SK-N-SH (cell line): ENCODE measurements around the gene SSBP2. TPM values are rescaled to one million over a fixed set of nuclear protein-coding genes. Genes with fewer than 3 reads are reported as not detected.

Source experiments
- CTCF ChIA-PET: fragments of 300-600, 350-600 bp; formaldehyde crosslinking; extraction: SDS; loops from one replicate; lab custom pipeline; 2021; lab: Yijun Ruan, JAX
- POLR2A ChIA-PET: fragments of 350-600 bp; sonication (Branson Sonifier 250); formaldehyde crosslinking; extraction: SDS; loops from one replicate; lab custom pipeline; 2020; ENCODE audit warnings: antibody characterized with exemption, inconsistent platforms; lab: Yijun Ruan, JAX
- DNase-seq: peaks from one replicate; pipeline ENCODE4 v3.0.0; 2012
- H2AFZ ChIP-seq: fragments of 200-600 bp; sonication (generic); 2 replicates; pipeline ENCODE4 v1.8.1; 2016; ENCODE audit warnings: antibody characterized with exemption, mild to moderate bottlenecking, low read depth
- H3F3A ChIP-seq: fragments of 200-600 bp; sonication (generic); replicated peaks from 2 replicates; pipeline ENCODE3; 2016; ENCODE audit warnings: antibody characterized with exemption, mild to moderate bottlenecking; ENCODE audit not compliant: insufficient read depth
- H3K27ac ChIP-seq, 2 experiments: fragments of 200-500 bp in 1 of 2; fragments of 200-600 bp in 1 of 2; sonication (Bioruptor generic) in 1 of 2; sonication (generic), shearing (Covaris generic) in 1 of 2; 2 replicates each; pipeline versions ENCODE4 v1.5.1 to v1.6.1; 2014 to 2016; ENCODE audit warnings: low read depth in 2 of 2, inconsistent platforms in 1 of 2, low read length in 1 of 2, mild to moderate bottlenecking in 1 of 2, mixed read lengths in 1 of 2
- H3K27me3 ChIP-seq: fragments of 200-600 bp; sonication (generic), shearing (Covaris generic); 2 replicates; pipeline ENCODE4 v1.6.1; 2016; ENCODE audit warnings: mixed run types; ENCODE audit not compliant: insufficient read depth
- H3K36me3 ChIP-seq, 2 experiments: fragments of 200-500 bp in 1 of 2; fragments of 200-600 bp in 1 of 2; sonication (Bioruptor generic) in 1 of 2; sonication (generic) in 1 of 2; replicated peaks in 1 of 2; 2 replicates each; pipeline versions ENCODE3 to v1.5.1; 2014 to 2016; ENCODE audit warnings: low read length in 1 of 2, mild to moderate bottlenecking in 1 of 2; ENCODE audit not compliant: insufficient read depth in 2 of 2, control insufficient read depth in 1 of 2
- H3K4me1 ChIP-seq, 2 experiments: fragments of 200-500 bp in 1 of 2; fragments of 200-600 bp in 1 of 2; sonication (Bioruptor generic) in 1 of 2; sonication (generic), shearing (Covaris generic) in 1 of 2; 2 replicates each; pipeline versions ENCODE4 v1.5.1 to v1.6.1; 2014 to 2016; ENCODE audit warnings: low read depth in 1 of 2, low read length in 1 of 2, mixed run types in 1 of 2; ENCODE audit not compliant: insufficient read depth in 2 of 2, control insufficient read depth in 1 of 2
- H3K4me2 ChIP-seq: fragments of 200-600 bp; sonication (generic), shearing (Covaris generic); 2 replicates; pipeline ENCODE4 v1.6.1; 2017; ENCODE audit warnings: mixed run types
- H3K4me3 ChIP-seq, 2 experiments: fragments of 200-500 bp in 1 of 2; fragments of 200-600 bp in 1 of 2; sonication (Bioruptor generic) in 1 of 2; sonication (generic), shearing (Covaris generic) in 1 of 2; 2 replicates each; pipeline versions ENCODE4 v1.5.1 to v1.8.1; 2014 to 2016; ENCODE audit warnings: low read depth in 2 of 2, inconsistent platforms in 1 of 2, low read length in 1 of 2, mild to moderate bottlenecking in 1 of 2, mixed read lengths in 1 of 2, moderate library complexity in 1 of 2
- H3K79me2 ChIP-seq: fragments of 200-600 bp; sonication (generic); 2 replicates; pipeline ENCODE4 v1.8.1; 2017; ENCODE audit warnings: mild to moderate bottlenecking; ENCODE audit not compliant: insufficient read depth
- H3K9ac ChIP-seq: fragments of 200-600 bp; sonication (generic); 2 replicates; pipeline ENCODE4 v1.6.1; 2017; ENCODE audit warnings: mixed run types
- H3K9me2 ChIP-seq: fragments of 200-600 bp; sonication (generic); 2 replicates; pipeline ENCODE4 v1.6.1; 2017; ENCODE audit warnings: mixed run types
- H3K9me3 ChIP-seq: fragments of 200-600 bp; sonication (generic); 2 replicates; pipeline ENCODE4 v1.6.1; 2017; ENCODE audit warnings: mixed run types, mild to moderate bottlenecking, moderate library complexity
- H4K20me1 ChIP-seq: fragments of 200-600 bp; sonication (generic); 2 replicates; pipeline ENCODE4 v1.6.1; 2017; ENCODE audit warnings: mild to moderate bottlenecking, mixed run types; ENCODE audit not compliant: insufficient read depth
- CTCF ChIP-seq: fragments of 200-600 bp; sonication (generic); IDR thresholded peaks from 2 replicates; pipeline ENCODE4 v1.6.1; 2017; ENCODE audit warnings: antibody characterized with exemption, mild to moderate bottlenecking, moderate library complexity
- FOSL2 ChIP-seq: IDR thresholded peaks from 2 replicates; pipeline ENCODE4 v1.4.0; 2012; ENCODE audit warnings: low read depth, mild to moderate bottlenecking, moderate library complexity, borderline replicate concordance
- JUND ChIP-seq: IDR thresholded peaks from 2 replicates; pipeline ENCODE4 v1.4.0; 2012
- MAX ChIP-seq: IDR thresholded peaks from 2 replicates; pipeline ENCODE4 v1.4.0; 2012; ENCODE audit warnings: low read depth
- PBX3 ChIP-seq: IDR thresholded peaks from 2 replicates; pipeline ENCODE4; 2012
- RFX5 ChIP-seq: IDR thresholded peaks from 2 replicates; pipeline ENCODE4 v1.6.1; 2012; ENCODE audit warnings: mild to moderate bottlenecking, improper control_type of control experiment, low read length
- SIN3A ChIP-seq: IDR thresholded peaks from 2 replicates; pipeline ENCODE4 v1.6.1; 2012; ENCODE audit warnings: low read depth, mild to moderate bottlenecking, low read length, moderate library complexity, borderline replicate concordance
- TCF12 ChIP-seq: IDR thresholded peaks from 2 replicates; pipeline ENCODE4 v1.4.0; 2012
- WGBS: methylation state at CpG from one replicate; pipeline ENCODE4 v1.1.6; 2017; ENCODE audit warnings: low lambda C conversion rate; 5-methylcytosine and 5-hydroxymethylcytosine counted together
- polyA plus RNA-seq, 3 experiments: library from polyadenylated mRNA; depleted of rRNA; stranded (reverse); fragments of >200 nt; gene quantifications; 2 replicates each; pipeline ENCODE4 v1.2.3, GENCODE V29; 2012

Gene SSBP2
- polyA plus RNA-seq, 1 of the 3 experiments (the other 2 are of a cell fraction): 35.3 TPM

DNA sequence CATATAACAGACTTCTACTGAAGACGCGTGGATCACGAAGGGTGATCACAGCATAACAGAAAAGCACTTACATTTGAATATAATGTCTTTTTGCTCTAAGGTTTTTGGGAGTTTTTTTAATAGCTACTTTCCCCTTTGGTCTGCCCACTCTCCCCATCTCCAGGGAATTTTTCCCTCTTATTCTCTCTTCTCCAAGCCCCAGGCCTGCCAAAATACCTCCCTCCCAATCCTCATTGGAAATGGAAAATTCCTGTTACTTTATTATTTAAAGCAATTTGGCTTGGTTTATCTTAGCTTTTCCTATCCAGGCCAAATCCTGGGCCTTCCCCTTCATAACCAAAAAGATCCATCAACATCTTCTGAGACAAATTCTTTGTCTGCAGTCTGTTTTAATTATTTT lies 22.3 kb upstream of the SSBP2 start:
- no peak overlapping the region for H3K27ac ChIP-seq
- H3F3A ChIP-seq: peaks cover 7% of the 10 kb centered on the region
- H3K36me3 ChIP-seq: no peaks in the 10 kb centered on the region
- no peak overlapping the region for H3K4me3 ChIP-seq
- no peaks in the 10 kb centered on the region for H4K20me1 ChIP-seq
- H3K9ac ChIP-seq: no peak overlapping the region
- H3K9me3 ChIP-seq: no peaks in the 10 kb centered on the region
- H3K27me3 ChIP-seq: no peaks in the 10 kb centered on the region
- no peak overlapping the region for H3K4me2 ChIP-seq
- DNase-seq: no peak
- H3K4me1 ChIP-seq: peaks cover 0 to 5% of the 10 kb centered on the region in 2 experiments; a peak in 1 of 4 replicates
- ChIA-PET CTCF (interaction anchor here (0.7 to 1.4 kb wide), 3 partner anchors 10 to 1068 kb away, joined by 3 to 4 read pairs (median 3); no protein-coding TSS in a partner anchor), POLR2A (no interaction called here)
- H3K9me2 ChIP-seq: no peaks in the 10 kb centered on the region
- H3K79me2 ChIP-seq: no peaks in the 10 kb centered on the region
- WGBS: 93% methylated on average over 3 of the region's 3 CpGs
- TF ChIP-seq CTCF (no peak), SIN3A (no peak)
- no peak overlapping the region for H2AFZ ChIP-seq

- Histone ChIP-seq H3K9me3 (no peaks in the 10 kb centered on the region), H3K79me2 (no peaks in the 10 kb centered on the region), H3F3A (peaks cover 7% of the 10 kb centered on the region), H3K27ac (no peak overlapping the region), H3K9ac (no peak overlapping the region), H3K36me3 (no peaks in the 10 kb centered on the region), H3K27me3 (no peaks in the 10 kb centered on the region), H3K4me3 (no peak overlapping the region), H3K9me2 (no peaks in the 10 kb centered on the region), H3K4me2 (no peak overlapping the region), H2AFZ (no peak overlapping the region), H3K4me1 (peaks cover 0 to 5% of the 10 kb centered on the region in 2 experiments; a peak in 1 of 4 replicates), H4K20me1 (no peaks in the 10 kb centered on the region)
- DNase-seq: no peak
- WGBS: 86% methylated on average over 5 of the region's 5 CpGs
- ChIA-PET POLR2A (no interaction called here), CTCF (no interaction called here)
- TF ChIP-seq RFX5 (no peak), PBX3 (no peak), TCF12 (no peak)
These were observed 21.6 kb upstream of the SSBP2 start for GRCh38 chr5:81772488-81772887.

- WGBS: 22% methylated on average over 2 of the region's 2 CpGs
- peak overlapping the region; percentile 35; the same call in 1 of the 2 replicates for H3K9ac ChIP-seq
- TF ChIP-seq PBX3: peak; percentile 42
- peak; percentile 64; the same call in 1 of the 2 replicates for TF ChIP-seq FOSL2
- TF ChIP-seq MAX: no peak
- TF ChIP-seq JUND: peak; percentile 56
- TF ChIP-seq, all 33 proteins: peak for 3
- Histone ChIP-seq H3K27ac (peak overlapping the region in 1 of 2 experiments; percentile 90; a peak in 2 of 4 replicates), H3K4me3 (no peak overlapping the region; a peak in 1 of 4 replicates), H3K79me2 (no peaks in the 10 kb centered on the region), H4K20me1 (no peaks in the 10 kb centered on the region), H3K4me1 (peaks cover 0 to 5% of the 10 kb centered on the region in 2 experiments; a peak in 2 of 4 replicates), H2AFZ (peak overlapping the region; percentile 53; the same call in 1 of the 2 replicates), H3K27me3 (no peaks in the 10 kb centered on the region), H3K9me3 (no peaks in the 10 kb centered on the region), H3K4me2 (no peak overlapping the region), H3K36me3 (no peaks in the 10 kb centered on the region), H3F3A (peaks cover 7% of the 10 kb centered on the region), H3K9me2 (no peaks in the 10 kb centered on the region)
- ChIA-PET POLR2A (no interaction called here), CTCF (no interaction called here)
- DNase-seq: no peak
These were observed 18.1 kb upstream of the SSBP2 start for GRCh38 chr5:81768935-81769452.
